Glomerular visceral epithelial cell (primary cell): ENCODE results near the gene TFB1M.
"Not testable (repeated sequence)": the region's sequence is repeated elsewhere in the genome, so short reads cannot be mapped to it uniquely, and the experiment has no call there.

Source experiments
- DNase-seq: peaks from one replicate; pipeline ENCODE4 v3.0.0-alpha.2; 2016; ENCODE audit errors: extremely low spot score

Gene TFB1M

DNA sequence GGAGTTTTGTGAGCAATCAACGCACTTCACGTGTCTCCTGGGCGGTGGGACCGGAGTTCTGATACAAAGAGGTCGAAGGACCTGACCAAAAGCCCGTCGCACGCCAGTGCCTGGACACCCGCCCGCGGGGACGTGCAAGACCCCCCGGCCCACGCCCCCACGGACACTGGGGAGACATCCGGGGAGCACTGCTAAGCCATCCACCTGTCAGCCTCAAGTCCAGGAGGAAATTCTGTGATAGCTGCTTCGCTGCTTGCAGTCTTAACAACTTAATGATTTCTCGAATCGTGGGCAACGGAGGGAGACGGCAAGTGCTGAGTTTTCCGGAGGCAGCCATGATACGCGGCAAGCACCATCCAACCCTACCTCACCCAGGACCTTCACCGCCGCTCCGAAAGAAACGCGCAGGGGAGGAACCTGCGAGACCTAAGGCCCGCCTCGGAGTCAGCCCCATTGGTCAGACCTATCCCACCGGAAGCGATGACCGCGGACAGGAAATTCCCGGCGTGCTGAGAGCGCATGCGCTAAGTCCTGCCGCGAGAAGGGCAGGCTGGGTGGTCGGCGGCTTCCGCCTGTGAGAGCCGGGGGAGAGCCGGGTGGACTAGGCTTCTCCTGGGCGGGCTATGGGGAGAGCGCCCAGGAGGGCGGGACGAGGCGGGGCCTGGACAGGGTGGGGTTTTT lies at the start of gene TFB1M:
TSS of gene TFB1M (minus strand) at position 393 of the 681 bp plus-strand sequence. CDS start at position 337, 56 bp downstream.
- peak; percentile 100 for DNase-seq

DNA sequence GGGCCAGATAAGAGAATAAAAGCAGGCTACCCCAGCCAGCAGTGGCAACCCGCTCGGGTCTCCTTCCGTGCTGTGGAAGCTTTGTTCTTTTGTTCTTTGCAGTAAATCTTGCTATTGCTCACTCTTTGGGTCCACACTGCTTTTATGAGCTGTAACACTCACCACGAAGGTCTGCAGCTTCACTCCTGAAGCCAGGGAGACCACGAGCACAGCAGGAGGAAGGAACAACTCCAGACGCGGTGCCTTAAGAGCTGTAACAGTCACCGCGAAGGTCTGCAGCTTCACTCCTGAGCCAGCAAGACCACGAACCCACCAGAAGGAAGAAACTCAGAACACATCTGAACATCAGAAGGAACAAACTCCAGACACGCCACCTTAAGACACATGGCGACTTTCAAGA lies 49.7 kb upstream of the TFB1M start:
- not testable (repeated sequence) for DNase-seq

- not testable (repeated sequence) for DNase-seq
Measured at GRCh38 chr6:155362968-155363632, 48.8 kb upstream of the TFB1M start.

GRCh38 chr6:155354167-155354566 lies 39.9 kb upstream of the TFB1M start:
- DNase-seq: no peak

- DNase-seq: no peak
Measured at GRCh38 chr6:155352811-155353210, 38.5 kb upstream of the TFB1M start.

- DNase-seq: no peak
Measured at GRCh38 chr6:155352130-155352420, 37.8 kb upstream of the TFB1M start.

DNA sequence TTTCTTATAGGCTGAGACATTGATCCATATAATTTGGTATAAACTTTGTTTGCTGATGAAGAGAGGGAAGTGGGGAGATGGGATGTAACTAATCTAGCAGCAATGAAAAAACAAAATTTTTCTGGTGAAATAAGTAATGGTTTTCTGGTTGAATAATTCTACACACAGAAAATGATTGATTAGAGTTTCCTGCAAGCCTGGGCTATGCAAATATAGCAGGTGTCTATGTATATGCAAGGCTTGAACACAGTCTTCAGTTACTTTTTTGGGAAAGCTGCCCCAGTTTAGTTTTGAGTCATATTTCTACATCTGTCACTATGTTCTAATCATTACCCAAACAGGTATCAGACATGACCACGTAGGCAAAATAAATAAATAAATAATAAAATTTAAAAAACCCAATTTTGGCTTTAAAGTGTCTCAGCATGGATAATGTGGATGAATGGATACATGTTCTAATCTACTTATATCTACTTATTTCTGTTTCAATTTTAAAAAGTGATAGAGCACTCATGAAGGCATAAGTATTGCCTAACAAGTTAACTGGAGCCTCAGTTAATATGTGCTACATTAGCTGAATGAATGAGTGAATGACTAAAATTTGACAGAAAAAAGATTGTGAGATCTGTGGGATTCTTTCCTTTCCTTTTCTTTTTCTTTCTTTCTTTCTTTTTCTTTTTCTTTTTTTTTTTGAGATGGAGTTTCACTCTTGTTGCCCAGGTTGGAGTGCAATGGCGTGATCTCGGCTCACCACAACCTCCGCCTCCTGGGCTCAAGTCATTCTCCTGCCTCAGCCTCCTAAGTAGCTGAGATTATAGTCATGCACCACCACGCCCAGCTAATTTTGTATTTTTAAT lies 37.2 kb upstream of the TFB1M start:
- DNase-seq: no peak

DNA sequence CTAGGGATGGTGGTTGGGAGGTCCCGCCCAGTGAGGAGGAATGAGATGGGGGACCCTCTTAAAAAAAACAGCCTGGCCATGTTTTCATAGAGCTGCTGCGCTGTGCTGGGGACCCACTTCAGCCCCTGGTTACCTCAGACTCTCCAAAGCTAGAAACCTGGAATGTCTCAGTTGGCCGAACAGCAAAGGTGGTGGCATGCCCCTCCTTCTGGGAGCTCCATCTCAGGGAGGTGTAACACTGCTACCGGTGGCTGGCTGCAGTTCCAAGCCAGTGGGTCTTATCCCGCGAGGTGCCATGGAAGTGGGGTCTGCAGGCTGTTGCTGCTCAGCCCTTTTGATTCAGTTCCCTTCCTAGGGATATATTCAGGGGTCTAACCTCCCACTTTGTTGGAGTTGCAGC lies 35.7 kb upstream of the TFB1M start:
- no peak for DNase-seq

- DNase-seq: peak; percentile 6
Measured at GRCh38 chr6:155349129-155349528, 34.8 kb upstream of the TFB1M start.

- no peak for DNase-seq
Measured at GRCh38 chr6:155347800-155348199, 33.5 kb upstream of the TFB1M start.

GRCh38 chr6:155346957-155347356 lies 32.7 kb upstream of the TFB1M start:
- no peak for DNase-seq

DNA sequence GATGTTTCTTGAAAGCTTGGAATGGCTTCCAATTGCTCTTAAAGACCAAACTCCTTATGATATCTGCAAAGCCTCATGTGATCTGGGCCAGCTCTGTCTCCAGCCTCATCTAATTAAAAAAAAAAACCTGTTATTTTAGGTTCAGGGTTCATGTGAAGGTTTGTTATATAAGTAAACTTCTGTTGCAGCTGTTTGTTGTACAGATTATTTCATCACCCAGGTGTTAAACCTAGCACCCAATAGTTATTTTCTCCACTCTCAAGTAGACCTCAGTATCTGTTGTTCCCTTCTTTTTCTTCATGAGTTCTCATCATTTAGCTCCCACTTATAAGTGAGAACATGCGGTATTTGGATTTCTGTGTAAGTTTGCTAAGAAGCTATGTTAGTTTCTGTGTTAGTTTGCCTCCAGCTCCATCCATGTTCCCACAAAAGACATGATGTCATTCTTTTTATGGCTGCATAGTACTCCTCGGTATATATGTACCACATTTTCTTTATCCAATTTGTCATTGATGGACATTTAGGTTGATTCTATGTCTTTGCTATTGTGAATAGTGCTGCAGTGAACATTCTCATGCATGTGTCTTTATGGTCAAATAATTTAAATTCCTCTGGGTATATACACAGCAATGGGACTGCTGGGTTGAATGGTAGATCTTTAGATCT lies 30.2 kb upstream of the TFB1M start:
- no peak for DNase-seq

- peak; percentile 57 for DNase-seq
Measured at GRCh38 chr6:155341130-155341828, 27.0 kb upstream of the TFB1M start.

GRCh38 chr6:155340464-155341129 lies 26.3 kb upstream of the TFB1M start:
- peak; percentile 26 for DNase-seq

GRCh38 chr6:155339929-155340328 lies 25.6 kb upstream of the TFB1M start:
- not testable (repeated sequence) for DNase-seq

- not testable (repeated sequence) for DNase-seq
Measured at GRCh38 chr6:155338237-155338636, 24.0 kb upstream of the TFB1M start.

DNA sequence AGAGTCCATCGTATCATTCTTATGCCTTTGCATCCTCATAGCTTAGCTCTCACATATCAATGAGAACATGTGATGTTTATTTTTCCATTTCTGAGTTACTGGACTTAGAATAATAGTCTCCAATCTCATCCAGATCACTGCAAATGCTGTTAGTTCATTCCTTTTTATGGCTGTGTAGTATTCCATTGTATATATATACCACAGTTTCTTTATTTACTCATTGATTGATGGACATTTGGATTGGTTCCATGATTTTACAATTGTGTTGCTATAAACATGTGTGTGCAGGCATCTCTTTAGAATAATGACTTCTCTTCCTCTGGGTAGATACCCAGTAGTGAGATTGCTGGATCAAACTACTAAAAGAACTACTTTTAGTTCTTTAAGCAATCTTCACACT lies 21.0 kb upstream of the TFB1M start:
- no peak for DNase-seq

GRCh38 chr6:155334073-155334472 lies 19.8 kb upstream of the TFB1M start:
- not testable (repeated sequence) for DNase-seq

DNA sequence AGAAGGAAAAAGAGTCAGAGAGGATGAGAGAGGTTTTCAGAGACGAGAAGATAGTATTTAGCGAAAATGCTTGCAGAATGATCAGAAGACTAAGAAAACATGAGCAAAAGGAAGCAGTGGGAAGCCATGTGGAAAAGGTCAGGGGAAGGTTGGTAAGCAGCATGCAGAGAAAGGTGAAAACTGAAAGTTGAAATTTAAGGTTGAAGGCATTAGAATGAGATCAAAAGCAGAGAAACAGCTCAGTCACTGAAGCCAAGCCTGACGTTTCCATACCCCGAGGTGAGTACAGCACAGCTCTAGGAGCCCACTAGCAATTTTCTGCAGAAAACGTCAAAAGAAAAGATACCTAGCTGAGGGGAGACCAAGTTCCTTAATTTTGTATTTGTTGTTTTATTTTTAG lies 19.1 kb upstream of the TFB1M start:
- DNase-seq: no peak

GRCh38 chr6:155330922-155331321 lies 16.6 kb upstream of the TFB1M start:
- no peak for DNase-seq

DNA sequence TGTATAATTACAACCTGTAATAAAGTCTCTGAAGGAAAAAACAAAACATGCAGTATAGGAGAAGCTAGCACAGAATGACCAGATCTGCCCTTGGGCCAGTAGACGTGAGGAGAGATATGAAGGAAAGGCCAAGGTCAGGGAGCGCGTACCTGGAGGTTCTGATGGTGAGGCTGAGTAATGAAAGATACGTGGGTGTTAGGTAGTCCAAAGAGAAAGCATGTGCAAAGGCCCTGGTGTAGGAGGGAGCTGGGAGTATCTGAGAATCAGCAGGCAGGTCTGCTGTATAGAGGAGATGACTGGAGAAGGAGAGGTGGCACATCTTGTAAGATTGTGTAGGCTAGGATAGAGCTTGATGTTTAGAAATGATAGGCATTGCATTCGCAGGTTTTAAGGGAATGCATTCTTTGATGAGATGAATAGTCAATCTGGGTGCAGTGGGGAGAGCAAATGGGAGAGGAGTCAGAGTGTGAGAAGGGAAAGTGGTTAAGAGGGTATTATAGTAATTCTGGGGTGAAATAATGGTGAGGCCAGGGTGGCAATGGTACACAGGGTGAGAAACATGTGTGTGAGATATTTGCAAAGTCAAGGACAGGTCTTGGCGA lies 15.9 kb upstream of the TFB1M start:
- DNase-seq: no peak
